ENCODE measurements around the gene ZNF771.

Gene ZNF771

GRCh38 chr16:30378236-30379157 is 28.9 kb upstream of the ZNF771 start:
- TF ChIP-seq Cebpa-rat (IDR thresholded peaks at IDR 0.05) = no peak

GRCh38 chr16:30379158-30379783 is 28.1 kb upstream of the ZNF771 start:
- Histone ChIP-seq H3K4me2 (peak overlapping the region; percentile 93 to 100 (median 100)), H3K4me1 (peaks cover 54 to 88% (median 73%) of the 10 kb centered on the region in 10 experiments), H3K27me3 (no peaks in the 10 kb centered on the region), H3K9ac (peak overlapping the region; percentile 81 to 98 (median 93); a peak in 21 of 22 replicates), H3K36me3 (no peaks in the 10 kb centered on the region), H3K4me3 (peak overlapping the region; percentile 67 to 81 (median 72)), H4K20me1 (no peaks in the 10 kb centered on the region; a peak in 2 of 22 replicates), H3K9me3 (replicated peaks in 1 of 11) (no peaks in the 10 kb centered on the region), H3K27ac (peak overlapping the region in 10 of 11 experiments; percentile 40 to 100 (median 98); a peak in 20 of 22 replicates)
- no peak for TF ChIP-seq Cebpa-rat (IDR thresholded peaks at IDR 0.05)

More at GRCh38 chr16:30378236-30379157, 28.9 kb upstream of the ZNF771 start:
- H3K36me3 ChIP-seq = no peaks in the 10 kb centered on the region
- H4K20me1 ChIP-seq = no peaks in the 10 kb centered on the region; a peak in 2 of 22 replicates
- H3K9ac ChIP-seq = peak overlapping the region; percentile 90 to 98 (median 94)
- H3K4me1 ChIP-seq = peaks cover 54 to 88% (median 71%) of the 10 kb centered on the region in 10 experiments
- peak overlapping the region; percentile 67 to 81 (median 72) for H3K4me3 ChIP-seq
- peak overlapping the region; percentile 95 to 100 (median 100) for H3K4me2 ChIP-seq
- H3K27me3 ChIP-seq = no peaks in the 10 kb centered on the region
- H3K9me3 ChIP-seq (replicated peaks in 1 of 11) = no peaks in the 10 kb centered on the region
- H3K27ac ChIP-seq = peak overlapping the region; percentile 97 to 100 (median 98)

- H3K9ac ChIP-seq = peak overlapping the region in 2 of 11 experiments; percentile 24 to 58; a peak in 1 of 22 replicates
- H3K27ac ChIP-seq = peak overlapping the region in 5 of 11 experiments; percentile 83 to 100 (median 100); a peak in 6 of 22 replicates
- no peaks in the 10 kb centered on the region for H3K9me3 ChIP-seq (replicated peaks in 1 of 11)
- no peaks in the 10 kb centered on the region; a peak in 2 of 22 replicates for H4K20me1 ChIP-seq
- peak overlapping the region; percentile 74 to 100 (median 99); a peak in 21 of 22 replicates for H3K4me2 ChIP-seq
- no peak overlapping the region; a peak in 2 of 20 replicates for H3K4me3 ChIP-seq
- TF ChIP-seq Cebpa-rat (IDR thresholded peaks at IDR 0.05) = no peak
- no peaks in the 10 kb centered on the region for H3K36me3 ChIP-seq
- peaks cover 54 to 79% (median 68%) of the 10 kb centered on the region in 10 experiments for H3K4me1 ChIP-seq
- H3K27me3 ChIP-seq = no peaks in the 10 kb centered on the region
These were observed 27.2 kb upstream of the ZNF771 start for GRCh38 chr16:30380072-30380802.

- no peaks in the 10 kb centered on the region; a peak in 2 of 22 replicates for H4K20me1 ChIP-seq
- H3K9me3 ChIP-seq (replicated peaks in 1 of 11) = no peaks in the 10 kb centered on the region
- H3K4me2 ChIP-seq = peak overlapping the region; percentile 65 to 100 (median 93)
- H3K9ac ChIP-seq = peak overlapping the region in 5 of 11 experiments; percentile 24 to 74 (median 58); a peak in 2 of 22 replicates
- H3K27me3 ChIP-seq = no peaks in the 10 kb centered on the region
- H3K36me3 ChIP-seq = no peaks in the 10 kb centered on the region
- TF ChIP-seq Cebpa-rat (IDR thresholded peaks at IDR 0.05) = no peak
- peak overlapping the region in 1 of 10 experiments; percentile 60; a peak in 2 of 20 replicates for H3K4me3 ChIP-seq
- peak overlapping the region in 9 of 11 experiments; percentile 43 to 100 (median 73); a peak in 15 of 22 replicates for H3K27ac ChIP-seq
- peaks cover 54 to 75% (median 68%) of the 10 kb centered on the region in 10 experiments for H3K4me1 ChIP-seq
These were observed 26.6 kb upstream of the ZNF771 start for GRCh38 chr16:30380803-30381208.

DNA sequence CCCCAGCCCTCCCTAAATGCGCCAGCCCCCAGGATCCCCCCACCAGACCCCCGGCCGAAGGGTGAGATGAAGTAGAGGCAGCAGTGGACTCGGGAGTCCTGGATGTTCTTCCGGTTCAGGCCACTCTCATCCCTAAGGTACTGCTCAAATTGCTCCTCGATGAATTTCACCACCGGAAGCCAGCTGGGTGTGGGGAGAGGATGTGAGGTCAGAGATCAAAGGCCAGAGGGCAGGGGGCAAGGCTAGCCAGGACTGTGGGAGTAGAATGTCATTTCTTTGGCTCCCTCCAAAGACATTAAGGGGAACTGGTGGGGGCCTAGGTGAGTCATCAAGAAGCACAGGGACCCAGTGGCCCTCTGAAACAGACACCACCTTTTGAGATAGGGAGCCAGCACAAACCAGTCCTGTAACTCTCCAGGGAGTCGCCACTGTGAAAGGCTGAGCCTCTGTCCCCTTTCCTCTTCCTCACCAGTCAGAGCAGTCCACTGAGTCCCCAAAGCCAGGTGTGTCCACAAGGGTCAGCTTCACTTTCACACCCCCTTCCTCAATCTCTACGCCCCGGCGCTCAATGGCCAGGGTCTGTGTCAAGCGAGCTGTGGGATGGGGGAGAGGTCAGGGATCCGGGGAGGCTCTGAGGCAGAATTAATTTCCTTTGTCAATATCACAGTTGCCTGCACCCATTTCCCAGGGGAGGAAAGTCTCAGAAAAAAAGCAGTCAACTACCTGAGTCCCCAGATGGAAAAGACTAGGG is 25.9 kb upstream of the ZNF771 start:
- Histone ChIP-seq H3K27ac (peak overlapping the region in 10 of 11 experiments; percentile 11 to 100 (median 72); a peak in 19 of 22 replicates), H4K20me1 (no peaks in the 10 kb centered on the region; a peak in 2 of 22 replicates), H3K36me3 (no peaks in the 10 kb centered on the region), H3K9ac (peak overlapping the region in 9 of 11 experiments; percentile 2 to 74 (median 42); a peak in 13 of 22 replicates), H3K9me3 (replicated peaks in 1 of 11) (no peaks in the 10 kb centered on the region), H3K27me3 (no peaks in the 10 kb centered on the region), H3K4me2 (peak overlapping the region; percentile 65 to 100 (median 93)), H3K4me1 (peaks cover 52 to 68% (median 63%) of the 10 kb centered on the region in 10 experiments), H3K4me3 (peak overlapping the region in 7 of 10 experiments; percentile 26 to 60 (median 34); a peak in 11 of 20 replicates)
- TF ChIP-seq Cebpa-rat (IDR thresholded peaks at IDR 0.05) = no peak

GRCh38 chr16:30382111-30382881 is 25.1 kb upstream of the ZNF771 start, which contains the start of gene SEPTIN1:
TSS of gene SEPTIN1 (minus strand) at chr16:30382561. CDS start at chr16:30382542, 19 bp downstream.
- H3K36me3 ChIP-seq = no peaks in the 10 kb centered on the region
- peak within 1 kb of the TSS in 7 of 10 experiments; percentile 26 to 60 (median 34); a peak in 12 of 20 replicates for H3K4me3 ChIP-seq
- no peaks in the 10 kb centered on the region for H3K27me3 ChIP-seq
- peaks cover 44 to 60% (median 55%) of the 10 kb centered on the region in 10 experiments for H3K4me1 ChIP-seq
- peak within 1 kb of the TSS in 9 of 11 experiments; percentile 2 to 74 (median 54); a peak in 16 of 22 replicates for H3K9ac ChIP-seq
- no peak for TF ChIP-seq Cebpa-rat (IDR thresholded peaks at IDR 0.05)
- peak within 1 kb of the TSS; percentile 65 to 100 (median 93) for H3K4me2 ChIP-seq
- H4K20me1 ChIP-seq = no peaks in the 10 kb centered on the region; a peak in 2 of 22 replicates
- peak within 1 kb of the TSS in 10 of 11 experiments; percentile 11 to 100 (median 72); a peak in 19 of 22 replicates for H3K27ac ChIP-seq
- H3K9me3 ChIP-seq (replicated peaks in 1 of 11) = no peaks in the 10 kb centered on the region

DNA sequence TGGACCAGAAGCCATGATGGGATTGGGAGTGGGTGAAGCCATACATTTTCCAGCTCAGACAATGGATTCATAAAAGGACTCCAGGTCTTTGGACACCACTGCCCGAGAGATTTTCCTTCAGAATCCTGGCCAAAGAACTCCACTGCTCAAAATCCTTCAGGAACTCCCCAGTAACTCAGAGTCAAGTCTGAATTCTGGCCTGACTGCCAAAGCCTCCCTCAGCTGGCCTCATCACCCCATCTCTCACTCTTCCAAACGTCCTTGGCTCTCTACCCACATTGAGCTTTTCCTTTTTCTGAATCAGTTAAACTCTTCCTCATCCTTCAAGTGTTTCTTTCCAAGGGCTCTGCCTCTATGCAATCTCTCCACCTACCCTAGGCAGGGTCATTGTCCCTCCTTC is 23.9 kb upstream of the ZNF771 start:
- Histone ChIP-seq H3K4me2 (peak overlapping the region in 9 of 11 experiments; percentile 80 to 100 (median 97); a peak in 16 of 22 replicates), H3K36me3 (no peaks in the 10 kb centered on the region), H3K27me3 (no peaks in the 10 kb centered on the region), H3K4me3 (no peak overlapping the region), H4K20me1 (no peaks in the 10 kb centered on the region; a peak in 2 of 22 replicates), H3K9me3 (replicated peaks in 1 of 11) (no peaks in the 10 kb centered on the region), H3K4me1 (peaks cover 41 to 58% (median 49%) of the 10 kb centered on the region in 10 experiments), H3K9ac (0 out of 22 replicates have a peak overlapping the region, but pooled peaks of 2 of the 11 experiments have one; percentile 54 to 70), H3K27ac (peak overlapping the region in 7 of 11 experiments; percentile 15 to 100 (median 75); a peak in 11 of 22 replicates)
- no peak for TF ChIP-seq Cebpa-rat (IDR thresholded peaks at IDR 0.05)
